Lower leg skin (tissue), 3 donors: ENCODE results near the gene COX7B.

ENCODE experiments used
- POLR2A ChIP-seq, 2 donors: fragments of 450-650 bp; IDR thresholded peaks; one replicate each; pipeline ENCODE4 v1.6.1; 2016 to 2017; ENCODE audit warnings: antibody characterized with exemption in 2 of 2, mild to moderate bottlenecking in 1 of 2, moderate library complexity in 1 of 2
- TF ChIP-seq, protein P1 (sequence below), 3 donors: fragments of 450-650 bp; IDR thresholded peaks; one replicate each; pipeline ENCODE4 v1.5.1; 2016; ENCODE audit warnings: antibody characterized with exemption in 3 of 3, mild to moderate bottlenecking in 3 of 3, moderate library complexity in 2 of 3

DNA sequence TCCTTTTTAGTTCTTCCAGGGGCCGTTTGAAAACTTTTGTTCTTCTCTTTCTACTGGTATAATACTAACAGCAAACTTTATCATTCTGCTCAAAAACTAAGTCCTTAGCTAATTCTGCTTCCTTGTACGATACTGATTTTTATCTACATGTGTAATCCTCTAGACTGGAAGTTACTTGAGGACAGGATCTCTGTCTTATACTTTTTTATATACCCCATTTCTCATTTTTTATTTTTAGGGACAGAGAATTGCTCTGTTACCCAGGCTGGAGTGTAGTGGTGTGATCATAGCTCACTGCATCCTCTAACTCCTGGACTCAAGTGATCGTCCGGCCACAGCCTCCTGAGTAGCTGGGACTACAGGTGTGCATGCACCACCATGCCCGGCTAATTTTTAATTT lies 2.2 kb downstream of the COX7B start:
- TF ChIP-seq, protein P1, sequence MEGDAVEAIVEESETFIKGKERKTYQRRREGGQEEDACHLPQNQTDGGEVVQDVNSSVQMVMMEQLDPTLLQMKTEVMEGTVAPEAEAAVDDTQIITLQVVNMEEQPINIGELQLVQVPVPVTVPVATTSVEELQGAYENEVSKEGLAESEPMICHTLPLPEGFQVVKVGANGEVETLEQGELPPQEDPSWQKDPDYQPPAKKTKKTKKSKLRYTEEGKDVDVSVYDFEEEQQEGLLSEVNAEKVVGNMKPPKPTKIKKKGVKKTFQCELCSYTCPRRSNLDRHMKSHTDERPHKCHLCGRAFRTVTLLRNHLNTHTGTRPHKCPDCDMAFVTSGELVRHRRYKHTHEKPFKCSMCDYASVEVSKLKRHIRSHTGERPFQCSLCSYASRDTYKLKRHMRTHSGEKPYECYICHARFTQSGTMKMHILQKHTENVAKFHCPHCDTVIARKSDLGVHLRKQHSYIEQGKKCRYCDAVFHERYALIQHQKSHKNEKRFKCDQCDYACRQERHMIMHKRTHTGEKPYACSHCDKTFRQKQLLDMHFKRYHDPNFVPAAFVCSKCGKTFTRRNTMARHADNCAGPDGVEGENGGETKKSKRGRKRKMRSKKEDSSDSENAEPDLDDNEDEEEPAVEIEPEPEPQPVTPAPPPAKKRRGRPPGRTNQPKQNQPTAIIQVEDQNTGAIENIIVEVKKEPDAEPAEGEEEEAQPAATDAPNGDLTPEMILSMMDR (IDR thresholded peaks at IDR 0.05), result no peak
- no peak for TF ChIP-seq POLR2A (IDR thresholded peaks at IDR 0.05)
